Measurements from ENCODE around the gene CPB2. TPM values are rescaled to one million over a fixed set of nuclear protein-coding genes. Genes with fewer than 3 reads are reported as not detected.

The CPB2 gene
- not detected for polyA plus RNA-seq (2013, experiment 1 of 2)
- polyA plus RNA-seq (2013, experiment 2 of 2), result not detected

GRCh38 chr13:46104868-46105267 lies at the start of gene CPB2:
CPB2 (minus strand) TSS chr13:46105033; CDS start chr13:46105009, 24 bp downstream.
- Histone ChIP-seq H3K18ac (ENCODE audit: low read depth in 1 of 2, low read length in 2 of 2) (no peak within 1 kb of the TSS), H3K9me3 (ENCODE audit: control insufficient read depth, low read length) (no peaks in the 10 kb centered on the region), H4K91ac (ENCODE audit: low read length) (no peak within 1 kb of the TSS), H2BK12ac (ENCODE audit: low read length in 2 of 2) (no peak within 1 kb of the TSS), H3K23ac (ENCODE audit: low read length in 2 of 2) (no peak within 1 kb of the TSS), H3K4me3 (ENCODE audit: insufficient read depth in 1 of 2, low read depth in 1 of 2, low read length in 2 of 2) (no peak within 1 kb of the TSS), H3K4me1 (ENCODE audit: control insufficient read depth, insufficient read depth, low read depth, low read length) (peaks cover 4% of the 10 kb centered on the region), H3K27ac (ENCODE audit: low read length, poor library complexity, severe bottlenecking) (no peak within 1 kb of the TSS), H2AFZ (ENCODE audit: low read depth, low read length) (no peak within 1 kb of the TSS), H3K36me3 (ENCODE audit: control insufficient read depth in 1 of 2, insufficient read depth in 2 of 2, low read depth in 1 of 2, low read length in 2 of 2) (no peaks in the 10 kb centered on the region), H3K14ac (ENCODE audit: low read length in 2 of 2) (no peak within 1 kb of the TSS), H3K9ac (ENCODE audit: low read length) (no peak within 1 kb of the TSS), H2BK15ac (ENCODE audit: low read depth, poor library complexity, severe bottlenecking) (no peak within 1 kb of the TSS), H4K8ac (ENCODE audit: low read length) (no peak within 1 kb of the TSS), H2BK120ac (ENCODE audit: low read depth, low read length) (no peak within 1 kb of the TSS), H3K79me1 (replicated peaks; ENCODE audit: low read length, poor library complexity, severe bottlenecking) (no peaks in the 10 kb centered on the region), H3K27me3 (ENCODE audit: control insufficient read depth in 1 of 2, insufficient read depth in 1 of 2, low read length in 2 of 2) (no peaks in the 10 kb centered on the region), H3K4me2 (ENCODE audit: low read length, poor library complexity, severe bottlenecking) (no peak within 1 kb of the TSS), H3K4ac (ENCODE audit: low read depth in 1 of 2, low read length in 2 of 2) (no peak within 1 kb of the TSS), H2BK5ac (ENCODE audit: low read depth, low read length, poor library complexity, severe bottlenecking) (no peak within 1 kb of the TSS), H2AK5ac (ENCODE audit: low read length, severe bottlenecking) (no peak within 1 kb of the TSS)
- WGBS, result 92% methylated on average over 3 of the region's 4 CpGs
- no peak for DNase-seq

- Histone ChIP-seq H3K9ac (ENCODE audit: low read length) (no peak overlapping the region), H3K4me3 (ENCODE audit: insufficient read depth in 1 of 2, low read depth in 1 of 2, low read length in 2 of 2) (no peak overlapping the region), H4K8ac (ENCODE audit: low read length) (no peak overlapping the region), H2BK12ac (ENCODE audit: low read length in 2 of 2) (no peak overlapping the region), H3K18ac (ENCODE audit: low read depth in 1 of 2, low read length in 2 of 2) (no peak overlapping the region), H3K79me1 (replicated peaks; ENCODE audit: low read length, poor library complexity, severe bottlenecking) (no peaks in the 10 kb centered on the region), H3K4me1 (ENCODE audit: control insufficient read depth, insufficient read depth, low read depth, low read length) (peaks cover 4% of the 10 kb centered on the region), H3K9me3 (ENCODE audit: control insufficient read depth, low read length) (no peaks in the 10 kb centered on the region), H3K27ac (ENCODE audit: low read length, poor library complexity, severe bottlenecking) (no peak overlapping the region), H3K27me3 (ENCODE audit: control insufficient read depth in 1 of 2, insufficient read depth in 1 of 2, low read length in 2 of 2) (no peaks in the 10 kb centered on the region), H3K23ac (ENCODE audit: low read length in 2 of 2) (no peak overlapping the region), H3K14ac (ENCODE audit: low read length in 2 of 2) (no peak overlapping the region), H2AK5ac (ENCODE audit: low read length, severe bottlenecking) (no peak overlapping the region), H3K4me2 (ENCODE audit: low read length, poor library complexity, severe bottlenecking) (no peak overlapping the region), H4K91ac (ENCODE audit: low read length) (no peak overlapping the region), H3K36me3 (ENCODE audit: control insufficient read depth in 1 of 2, insufficient read depth in 2 of 2, low read depth in 1 of 2, low read length in 2 of 2) (no peaks in the 10 kb centered on the region), H2BK120ac (ENCODE audit: low read depth, low read length) (no peak overlapping the region), H2AFZ (ENCODE audit: low read depth, low read length) (no peak overlapping the region), H2BK5ac (ENCODE audit: low read depth, low read length, poor library complexity, severe bottlenecking) (no peak overlapping the region), H2BK15ac (ENCODE audit: low read depth, poor library complexity, severe bottlenecking) (no peak overlapping the region), H3K4ac (ENCODE audit: low read depth in 1 of 2, low read length in 2 of 2) (no peak overlapping the region)
- DNase-seq, result no peak
- WGBS, result 80% methylated on average over 3 of the region's 7 CpGs
Measured at GRCh38 chr13:46154136-46154801, 49.4 kb upstream of the CPB2 start.

GRCh38 chr13:46152627-46153328 lies 47.9 kb upstream of the CPB2 start:
- Histone ChIP-seq H4K8ac (ENCODE audit: low read length) (no peak overlapping the region), H2BK15ac (ENCODE audit: low read depth, poor library complexity, severe bottlenecking) (no peak overlapping the region), H2BK5ac (ENCODE audit: low read depth, low read length, poor library complexity, severe bottlenecking) (no peak overlapping the region), H2BK120ac (ENCODE audit: low read depth, low read length) (no peak overlapping the region), H3K9ac (ENCODE audit: low read length) (no peak overlapping the region), H3K27me3 (ENCODE audit: control insufficient read depth in 1 of 2, insufficient read depth in 1 of 2, low read length in 2 of 2) (no peaks in the 10 kb centered on the region), H3K36me3 (ENCODE audit: control insufficient read depth in 1 of 2, insufficient read depth in 2 of 2, low read depth in 1 of 2, low read length in 2 of 2) (no peaks in the 10 kb centered on the region), H2AFZ (ENCODE audit: low read depth, low read length) (no peak overlapping the region), H3K18ac (ENCODE audit: low read depth in 1 of 2, low read length in 2 of 2) (no peak overlapping the region), H3K14ac (ENCODE audit: low read length in 2 of 2) (no peak overlapping the region), H2BK12ac (ENCODE audit: low read length in 2 of 2) (no peak overlapping the region), H3K4me2 (ENCODE audit: low read length, poor library complexity, severe bottlenecking) (no peak overlapping the region), H3K9me3 (ENCODE audit: control insufficient read depth, low read length) (no peaks in the 10 kb centered on the region), H3K4ac (ENCODE audit: low read depth in 1 of 2, low read length in 2 of 2) (no peak overlapping the region), H3K79me1 (replicated peaks; ENCODE audit: low read length, poor library complexity, severe bottlenecking) (no peaks in the 10 kb centered on the region), H3K27ac (ENCODE audit: low read length, poor library complexity, severe bottlenecking) (no peak overlapping the region), H2AK5ac (ENCODE audit: low read length, severe bottlenecking) (no peak overlapping the region), H3K4me1 (ENCODE audit: control insufficient read depth, insufficient read depth, low read depth, low read length) (peaks cover 4% of the 10 kb centered on the region), H4K91ac (ENCODE audit: low read length) (no peak overlapping the region), H3K4me3 (ENCODE audit: insufficient read depth in 1 of 2, low read depth in 1 of 2, low read length in 2 of 2) (no peak overlapping the region), H3K23ac (ENCODE audit: low read length in 2 of 2) (no peak overlapping the region)
- no peak for DNase-seq
- 90% methylated on average over 6 of the region's 6 CpGs for WGBS

- Histone ChIP-seq H3K27me3 (ENCODE audit: control insufficient read depth in 1 of 2, insufficient read depth in 1 of 2, low read length in 2 of 2) (no peaks in the 10 kb centered on the region), H2AK5ac (ENCODE audit: low read length, severe bottlenecking) (no peak overlapping the region), H3K79me1 (replicated peaks; ENCODE audit: low read length, poor library complexity, severe bottlenecking) (no peaks in the 10 kb centered on the region), H3K4me2 (ENCODE audit: low read length, poor library complexity, severe bottlenecking) (no peak overlapping the region), H3K4me3 (ENCODE audit: insufficient read depth in 1 of 2, low read depth in 1 of 2, low read length in 2 of 2) (no peak overlapping the region), H3K18ac (ENCODE audit: low read depth in 1 of 2, low read length in 2 of 2) (no peak overlapping the region), H3K27ac (ENCODE audit: low read length, poor library complexity, severe bottlenecking) (peak overlapping the region; percentile 24), H3K4me1 (ENCODE audit: control insufficient read depth, insufficient read depth, low read depth, low read length) (peaks cover 4% of the 10 kb centered on the region), H3K9me3 (ENCODE audit: control insufficient read depth, low read length) (no peaks in the 10 kb centered on the region), H3K36me3 (ENCODE audit: control insufficient read depth in 1 of 2, insufficient read depth in 2 of 2, low read depth in 1 of 2, low read length in 2 of 2) (no peaks in the 10 kb centered on the region), H3K14ac (ENCODE audit: low read length in 2 of 2) (no peak overlapping the region), H2BK120ac (ENCODE audit: low read depth, low read length) (no peak overlapping the region), H3K4ac (ENCODE audit: low read depth in 1 of 2, low read length in 2 of 2) (no peak overlapping the region), H4K91ac (ENCODE audit: low read length) (no peak overlapping the region), H2BK15ac (ENCODE audit: low read depth, poor library complexity, severe bottlenecking) (no peak overlapping the region), H4K8ac (ENCODE audit: low read length) (no peak overlapping the region), H3K23ac (ENCODE audit: low read length in 2 of 2) (no peak overlapping the region), H2BK5ac (ENCODE audit: low read depth, low read length, poor library complexity, severe bottlenecking) (no peak overlapping the region), H2AFZ (ENCODE audit: low read depth, low read length) (no peak overlapping the region), H2BK12ac (ENCODE audit: low read length in 2 of 2) (no peak overlapping the region), H3K9ac (ENCODE audit: low read length) (no peak overlapping the region)
- no peak for DNase-seq
- whole genome bisulfite sequencing, result 100% methylated on average over 1 of the region's 1 CpG
Measured at GRCh38 chr13:46150134-46150693, 45.4 kb upstream of the CPB2 start.
